HG03442 (cell line): ENCODE results near the gene PBX1.

ENCODE experiments used
- ATAC-seq: cut with Tn5 transposase; IDR thresholded peaks from one replicate; pipeline ENCODE4 v1.9.1; 2021; ENCODE audit warnings: mild to moderate bottlenecking, moderate library complexity; ENCODE audit not compliant: unreplicated experiment

PBX1 gene

DNA sequence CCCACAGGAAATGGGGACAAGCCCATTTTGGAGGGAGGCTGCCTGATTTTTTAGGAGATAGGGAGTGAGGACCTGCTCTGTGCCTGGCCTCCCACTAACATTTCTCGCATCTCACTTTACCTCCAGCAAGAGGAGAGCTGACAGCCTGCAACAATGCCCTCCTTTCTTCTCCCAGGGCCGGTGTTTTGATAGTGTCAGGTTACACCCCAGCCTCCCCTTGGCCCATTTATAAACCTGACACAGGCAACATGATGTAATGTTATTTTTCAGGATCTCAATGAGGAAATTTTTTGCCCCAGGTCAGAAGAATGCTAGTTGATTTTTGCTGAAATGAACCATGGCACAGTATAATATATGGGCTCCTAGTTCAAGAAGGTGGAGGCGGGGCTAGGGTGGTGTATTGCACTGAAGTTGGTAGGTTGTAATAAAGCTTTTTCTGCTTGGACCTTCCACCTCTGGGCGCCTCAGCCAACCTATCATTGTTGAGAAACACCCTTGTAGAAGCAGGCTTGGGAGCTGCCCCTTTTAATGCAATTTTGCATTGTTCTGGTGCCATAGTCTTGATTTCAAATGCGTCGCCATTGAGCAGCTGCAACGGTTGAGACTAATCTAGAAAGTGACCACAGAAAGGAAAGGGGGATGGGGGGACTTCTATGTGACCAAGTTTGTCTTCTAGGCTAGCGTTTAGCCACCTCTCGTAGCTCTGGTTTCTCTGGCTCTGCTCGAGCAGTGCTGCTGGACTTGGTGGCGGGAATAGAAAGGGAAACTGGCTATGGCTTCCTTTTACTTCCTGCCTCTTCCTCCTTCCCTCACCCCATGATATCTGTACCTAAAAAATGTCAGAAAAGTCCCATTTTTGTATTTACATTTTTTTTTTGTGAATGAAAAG lies 53.0 kb downstream of the PBX1 start:
- ATAC-seq = no peak

- no peak for ATAC-seq
Observed at GRCh38 chr1:164613176-164613575, 54.2 kb downstream of the PBX1 start.

DNA sequence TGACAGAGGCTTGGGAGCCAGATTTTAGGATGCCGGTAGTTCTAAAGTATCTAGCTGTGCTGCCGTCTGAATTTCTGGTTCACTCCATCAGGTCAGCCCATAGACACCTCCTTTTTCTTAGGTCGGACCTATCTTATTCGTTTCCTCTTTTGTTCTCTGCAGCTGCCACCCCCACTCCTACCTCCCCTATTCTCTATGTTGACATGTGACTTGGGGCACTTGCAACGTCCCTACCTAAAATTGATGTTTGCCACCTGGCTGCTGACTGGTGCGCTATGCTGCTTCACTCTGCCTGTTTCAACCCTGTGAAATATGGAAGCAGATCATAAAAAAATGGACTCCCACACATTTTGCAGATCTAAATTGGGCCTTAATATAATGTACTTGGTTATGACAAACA lies 55.3 kb downstream of the PBX1 start:
- ATAC-seq = no peak

DNA sequence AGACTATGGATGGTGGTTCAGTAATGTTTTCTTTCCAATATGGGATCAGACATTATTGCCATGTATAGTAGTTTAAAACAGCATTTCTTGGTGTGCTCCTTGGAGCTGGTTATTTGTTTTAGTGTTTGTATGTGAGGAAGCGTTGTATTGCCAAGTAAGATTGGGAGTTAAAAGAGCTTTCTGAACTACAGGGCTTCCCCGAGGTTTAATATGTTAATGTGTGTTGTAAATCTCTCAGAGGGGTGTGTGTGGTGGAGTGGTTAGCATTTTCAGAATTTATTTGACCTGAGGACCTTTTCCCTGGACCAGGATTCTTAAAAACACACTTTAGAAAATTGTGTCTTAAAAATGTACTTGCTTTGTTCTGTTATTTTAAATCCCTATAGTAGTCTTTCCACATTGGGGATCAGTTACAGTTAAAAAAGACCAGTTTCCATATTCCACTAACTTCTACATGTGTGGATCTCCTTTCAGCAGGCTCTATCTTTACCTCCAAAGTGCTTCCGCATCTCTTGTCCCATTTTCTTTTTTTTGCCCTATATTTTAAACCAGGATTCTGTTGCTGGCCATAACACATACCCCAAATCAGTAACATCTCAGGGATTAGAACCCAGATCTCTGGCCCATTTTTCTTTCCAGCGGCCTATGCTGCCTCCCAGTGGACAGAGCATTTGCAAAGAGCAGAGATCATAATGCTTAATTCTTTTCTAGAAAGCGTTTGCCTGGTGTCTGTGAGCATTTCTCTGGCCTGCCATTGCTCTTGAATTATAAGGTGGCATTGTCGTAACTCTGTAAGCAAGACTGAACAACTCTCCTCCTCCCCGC lies 58.6 kb downstream of the PBX1 start:
- no peak for ATAC-seq

- no peak for ATAC-seq
Observed at GRCh38 chr1:164618202-164618564, 59.2 kb downstream of the PBX1 start.

DNA sequence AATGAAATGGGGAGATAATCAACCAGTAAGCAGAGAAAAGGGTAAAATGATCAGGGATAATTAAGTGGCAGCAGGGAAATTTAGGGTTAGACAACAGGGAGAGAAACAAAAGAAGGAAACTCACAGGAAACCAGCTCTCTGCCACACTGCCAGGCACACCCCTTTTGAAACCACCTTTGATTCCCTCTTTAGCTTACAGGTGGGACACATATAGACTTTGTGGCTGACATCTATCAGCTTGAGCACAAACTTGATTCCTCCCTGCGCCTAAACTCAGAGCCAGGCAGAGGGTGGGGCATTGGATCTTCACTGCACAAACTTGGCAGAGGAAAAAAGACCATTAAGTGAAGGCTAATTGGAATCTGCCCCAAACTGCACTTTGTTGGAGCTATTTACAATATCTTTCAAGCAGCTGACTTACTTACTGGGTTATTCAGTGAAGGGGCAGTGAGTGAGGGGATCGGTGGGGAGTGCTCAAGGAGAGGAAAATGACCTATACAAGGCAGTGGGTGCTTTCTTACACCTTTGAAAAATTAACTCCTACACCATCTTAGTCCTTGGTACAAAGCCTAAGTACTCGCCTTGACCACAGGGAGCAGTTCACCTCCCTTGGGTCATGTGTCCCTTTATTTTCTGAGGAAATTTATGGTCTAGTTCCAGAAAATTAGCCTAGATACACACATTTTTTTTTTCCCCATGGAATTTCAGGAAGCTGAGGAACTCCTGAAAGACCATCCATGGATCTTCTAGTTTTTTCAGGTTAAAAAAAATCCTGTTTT lies 60.2 kb downstream of the PBX1 start:
- ATAC-seq = no peak

DNA sequence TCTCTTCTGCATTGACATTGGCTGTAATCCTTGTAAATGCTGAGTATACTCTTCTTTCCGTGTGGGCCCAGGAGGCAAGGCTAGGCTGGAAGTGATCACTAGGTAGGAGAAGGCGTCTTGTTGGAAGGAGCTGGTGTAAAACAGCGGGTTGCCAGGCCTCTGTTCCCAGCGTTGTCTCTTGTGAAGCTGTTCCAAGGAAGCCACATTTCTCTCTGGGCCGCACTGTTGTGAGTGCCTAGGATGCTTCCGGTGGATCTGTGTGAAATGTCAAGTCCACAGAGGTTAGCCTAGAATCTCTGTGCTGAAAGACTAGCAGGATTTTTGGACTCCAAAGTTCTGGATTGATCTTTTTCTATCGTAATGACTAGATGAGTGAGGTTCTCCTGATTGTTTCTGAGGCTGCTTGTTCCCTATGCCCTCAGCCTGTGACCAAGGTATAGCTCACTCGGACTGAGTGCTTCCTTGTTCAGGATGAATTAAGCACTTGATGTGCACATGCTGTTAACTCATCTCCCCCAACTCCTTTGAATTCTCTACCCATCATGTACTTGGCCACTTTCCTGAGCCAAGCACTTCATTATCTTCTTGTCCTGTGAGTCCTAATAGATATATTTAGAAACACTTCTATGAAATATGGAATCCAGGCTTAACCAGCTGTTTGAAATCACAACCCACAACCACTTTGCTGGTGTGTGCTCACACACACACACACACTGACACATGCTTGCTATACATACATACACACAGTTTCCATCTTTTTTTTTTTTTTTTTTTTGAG lies 63.3 kb downstream of the PBX1 start:
- ATAC-seq = no peak

GRCh38 chr1:164623805-164624204 lies 64.8 kb downstream of the PBX1 start:
- no peak for ATAC-seq

DNA sequence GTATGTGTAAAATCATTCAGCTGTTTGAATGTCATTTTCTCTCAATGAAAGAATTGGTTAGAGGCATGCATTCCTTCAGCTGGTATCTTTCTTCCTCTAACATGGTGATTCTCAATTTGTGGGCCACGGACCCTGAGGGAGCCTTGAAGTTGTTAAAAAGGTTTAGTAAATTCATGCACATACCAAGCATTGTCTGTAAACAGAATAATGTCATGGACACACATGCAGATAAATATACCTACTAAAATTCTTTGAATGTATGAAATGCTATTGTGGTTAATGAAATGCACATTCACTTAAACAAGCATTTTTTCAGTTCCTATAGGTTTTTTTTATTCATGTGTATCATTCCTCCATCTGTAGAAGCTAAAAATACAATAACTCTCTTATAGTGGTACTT lies 65.4 kb downstream of the PBX1 start:
- ATAC-seq = no peak

GRCh38 chr1:164625004-164625617 lies 66.1 kb downstream of the PBX1 start:
- ATAC-seq = no peak

DNA sequence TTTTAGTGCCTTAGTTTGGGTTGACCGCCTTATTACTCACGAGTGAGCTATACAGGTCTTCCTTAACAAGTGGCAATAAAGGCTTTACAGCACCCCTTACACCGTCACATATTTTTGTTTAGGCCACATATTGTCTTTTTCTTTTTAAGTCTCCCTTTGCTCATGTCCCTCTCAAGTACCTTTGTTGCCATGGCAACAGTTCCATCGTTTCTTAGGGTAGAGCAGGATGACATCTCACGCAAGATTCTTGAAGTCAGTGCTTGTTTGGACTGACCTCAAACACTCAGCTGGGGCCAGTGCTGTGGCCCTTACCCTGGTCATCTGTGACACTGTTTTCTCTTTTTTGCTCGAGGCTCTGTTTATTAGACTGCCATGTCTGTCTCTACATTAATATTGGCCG lies 69.8 kb downstream of the PBX1 start:
- no peak for ATAC-seq

GRCh38 chr1:164629971-164630370 lies 71.0 kb downstream of the PBX1 start:
- ATAC-seq = no peak

GRCh38 chr1:164630626-164631396 lies 71.8 kb downstream of the PBX1 start:
- ATAC-seq = no peak

GRCh38 chr1:164631751-164632150 lies 72.8 kb downstream of the PBX1 start:
- ATAC-seq = no peak

- ATAC-seq = no peak
Observed at GRCh38 chr1:164633997-164634396, 75.0 kb downstream of the PBX1 start.

GRCh38 chr1:164635059-164635802 lies 76.2 kb downstream of the PBX1 start:
- ATAC-seq = no peak

DNA sequence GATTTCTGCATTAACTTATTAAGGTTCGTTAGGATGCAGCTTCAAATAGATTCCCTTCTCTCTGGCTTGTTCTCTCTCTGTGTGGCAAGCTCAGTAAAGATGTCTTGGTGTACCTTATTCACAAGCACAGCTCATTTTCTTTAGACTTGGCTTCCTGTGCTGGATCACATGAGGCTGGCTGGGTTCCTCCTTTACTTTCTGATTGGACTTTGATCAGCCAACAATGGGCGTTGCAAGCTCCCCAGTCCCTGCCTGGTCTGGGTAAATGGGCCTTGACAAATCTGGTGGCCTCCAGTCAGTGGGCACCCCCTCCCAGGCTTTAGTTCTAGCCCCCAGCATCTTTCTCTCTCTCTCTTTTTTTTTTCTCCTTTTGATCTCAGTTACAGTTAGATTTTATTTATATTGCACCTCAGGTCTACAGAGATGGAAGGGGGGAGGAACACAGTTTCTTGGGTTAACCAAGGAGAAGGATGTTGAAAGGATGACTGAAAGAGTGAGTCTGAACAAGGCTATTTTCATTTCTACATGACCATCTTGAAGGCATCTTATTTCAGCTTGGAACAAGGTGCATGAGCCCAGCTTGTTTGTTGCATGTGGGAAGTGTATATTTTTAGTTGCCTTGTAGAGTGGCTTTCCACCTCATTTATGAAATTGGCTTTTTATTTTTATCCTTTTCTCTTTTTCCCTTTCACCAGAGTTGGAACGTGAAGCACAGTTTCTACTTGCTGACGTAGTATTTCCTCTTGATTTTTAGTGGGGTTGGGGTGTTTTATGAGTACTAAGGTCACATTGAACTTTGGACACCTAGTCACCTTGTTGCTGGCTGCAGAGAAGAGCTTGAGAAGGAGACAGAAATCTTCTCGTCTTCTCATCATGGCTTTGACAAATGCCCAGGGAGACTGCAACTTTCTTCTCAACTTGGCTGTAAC lies 77.1 kb downstream of the PBX1 start:
- ATAC-seq = no peak

GRCh38 chr1:164636757-164637156 lies 77.8 kb downstream of the PBX1 start:
- ATAC-seq = no peak
